ENCODE results near the gene TUBA3E.
"Not testable (repeated sequence)": the region's sequence is repeated elsewhere in the genome, so short reads cannot be mapped to it uniquely, and the experiment has no call there.

GRCh38 chr2:130187859-130188792 is 10.1 kb downstream of the TUBA3E start:
- not testable (repeated sequence) for TF ChIP-seq POLR2A, CTCF (IDR thresholded peaks at IDR 0.05)

All from uterus (tissue), 2 donors.